HEK293 (cell line): ENCODE results near the gene MIS18A.

Source experiments
- CTCF ChIA-PET: fragments of 350-600 bp; formaldehyde crosslinking; extraction: SDS; loops from one replicate; lab custom pipeline; 2021; ENCODE audit warnings: antibody characterized with exemption; lab: Yijun Ruan, JAX
- POLR2A ChIA-PET: fragments of 300-600 bp; formaldehyde crosslinking; extraction: SDS; loops from one replicate; lab custom pipeline; 2020; ENCODE audit warnings: antibody characterized with exemption, inconsistent platforms; lab: Yijun Ruan, JAX
- H3K27ac ChIP-seq: fragments of 200-500 bp; sonication (Bioruptor generic); 2 replicates; pipeline ENCODE4 v1.5.1; 2014; ENCODE audit warnings: low read depth, low read length, control low read depth, inconsistent platforms; ENCODE audit errors: extremely low read depth
- H3K36me3 ChIP-seq, 2 experiments: fragments of 200-500 bp in 1 of 2; sonication (Bioruptor generic) in 1 of 2; 1 replicate in 1 of 2; 2 replicates in 1 of 2; pipeline ENCODE4 v1.5.1; 2014 to 2017; ENCODE audit warnings: inconsistent platforms in 2 of 2, low read length in 2 of 2; ENCODE audit not compliant: control insufficient read depth in 2 of 2, insufficient read depth in 1 of 2
- H3K4me1 ChIP-seq: fragments of 200-500 bp; sonication (Bioruptor generic); 2 replicates; pipeline ENCODE4 v1.5.1; 2014; ENCODE audit warnings: mild to moderate bottlenecking, low read length, inconsistent platforms; ENCODE audit not compliant: control insufficient read depth, insufficient read depth
- H3K4me3 ChIP-seq: 2 replicates; pipeline ENCODE4 v1.5.1; 2011; ENCODE audit warnings: low read depth, mild to moderate bottlenecking, control low read depth, low read length, moderate library complexity
- H3K9me3 ChIP-seq: fragments of 200-500 bp; sonication (Bioruptor generic); 2 replicates; pipeline ENCODE4 v1.5.1; 2014; ENCODE audit warnings: low read depth, low read length, inconsistent platforms; ENCODE audit not compliant: control insufficient read depth, insufficient read depth
- INSM2 ChIP-seq: fragments of 450-650 bp; formaldehyde crosslinking; IDR thresholded peaks from 2 replicates; pipeline ENCODE4 v1.5.1; 2016; ENCODE audit warnings: missing biosample characterization, missing genetic modification characterization
- PRDM6 ChIP-seq: fragments of 450-650 bp; formaldehyde crosslinking; IDR thresholded peaks from 2 replicates; pipeline ENCODE4 v1.5.1; 2017; ENCODE audit warnings: missing biosample characterization, missing genetic modification characterization
- SP3 ChIP-seq: fragments of 450-650 bp; formaldehyde crosslinking; IDR thresholded peaks from 2 replicates; pipeline ENCODE4 v1.5.1; 2016; ENCODE audit warnings: missing biosample characterization, missing genetic modification characterization
- SP7 ChIP-seq: fragments of 450-650 bp; formaldehyde crosslinking; IDR thresholded peaks from 2 replicates; pipeline ENCODE4 v1.5.1; 2016; ENCODE audit warnings: missing biosample characterization, missing genetic modification characterization
- ZBTB20 ChIP-seq: fragments of 450-650 bp; formaldehyde crosslinking; IDR thresholded peaks from 2 replicates; pipeline ENCODE4 v1.5.1; 2016; ENCODE audit warnings: missing biosample characterization, missing genetic modification characterization
- ZBTB49 ChIP-seq: fragments of 450-650 bp; formaldehyde crosslinking; IDR thresholded peaks from 2 replicates; pipeline ENCODE4 v1.5.1; 2016; ENCODE audit warnings: missing biosample characterization, missing genetic modification characterization, low read depth
- ZNF155 ChIP-seq: fragments of 450-650 bp; formaldehyde crosslinking; IDR thresholded peaks from 2 replicates; pipeline ENCODE4 v1.5.1; 2016; ENCODE audit warnings: missing biosample characterization, missing genetic modification characterization
- ZNF174 ChIP-seq: fragments of 450-650 bp; formaldehyde crosslinking; IDR thresholded peaks from 2 replicates; pipeline ENCODE4 v1.5.0; 2017; ENCODE audit warnings: missing biosample characterization, mild to moderate bottlenecking, missing genetic modification characterization
- ZNF311 ChIP-seq: fragments of 450-650 bp; formaldehyde crosslinking; IDR thresholded peaks from 2 replicates; pipeline ENCODE4 v1.5.1; 2017; ENCODE audit warnings: missing biosample characterization, missing genetic modification characterization, borderline replicate concordance
- ZNF391 ChIP-seq: fragments of 450-650 bp; formaldehyde crosslinking; IDR thresholded peaks from 2 replicates; pipeline ENCODE4 v1.5.1; 2016; ENCODE audit warnings: low read depth, missing biosample characterization, missing genetic modification characterization, borderline replicate concordance
- ZNF513 ChIP-seq: fragments of 450-650 bp; IDR thresholded peaks from 2 replicates; pipeline ENCODE4 v1.5.1; 2018; ENCODE audit warnings: missing biosample characterization, missing genetic modification characterization
- ZNF596 ChIP-seq: fragments of 450-650 bp; IDR thresholded peaks from 2 replicates; pipeline ENCODE4 v1.5.0; 2018; ENCODE audit warnings: missing biosample characterization, mild to moderate bottlenecking, missing genetic modification characterization, moderate library complexity
- ZNF670 ChIP-seq: fragments of 450-650 bp; formaldehyde crosslinking; IDR thresholded peaks from 2 replicates; pipeline ENCODE4 v1.5.1; 2016; ENCODE audit warnings: missing biosample characterization, missing genetic modification characterization, low read depth
- ZSCAN30 ChIP-seq: fragments of 450-650 bp; IDR thresholded peaks from 2 replicates; pipeline ENCODE4 v1.5.1; 2018; ENCODE audit warnings: missing biosample characterization, mild to moderate bottlenecking, missing genetic modification characterization, moderate library complexity
- TF ChIP-seq, protein P1 (sequence below): fragments of 450-650 bp; formaldehyde crosslinking; conservative IDR thresholded peaks from 2 replicates; pipeline ENCODE4 v1.5.1; 2016; ENCODE audit warnings: low read depth, missing biosample characterization, missing genetic modification characterization
- TF ChIP-seq, protein P2 (sequence below): fragments of 450-650 bp; formaldehyde crosslinking; IDR thresholded peaks from 2 replicates; pipeline ENCODE4 v1.5.1; 2016; ENCODE audit warnings: missing biosample characterization, missing genetic modification characterization

The MIS18A gene

DNA sequence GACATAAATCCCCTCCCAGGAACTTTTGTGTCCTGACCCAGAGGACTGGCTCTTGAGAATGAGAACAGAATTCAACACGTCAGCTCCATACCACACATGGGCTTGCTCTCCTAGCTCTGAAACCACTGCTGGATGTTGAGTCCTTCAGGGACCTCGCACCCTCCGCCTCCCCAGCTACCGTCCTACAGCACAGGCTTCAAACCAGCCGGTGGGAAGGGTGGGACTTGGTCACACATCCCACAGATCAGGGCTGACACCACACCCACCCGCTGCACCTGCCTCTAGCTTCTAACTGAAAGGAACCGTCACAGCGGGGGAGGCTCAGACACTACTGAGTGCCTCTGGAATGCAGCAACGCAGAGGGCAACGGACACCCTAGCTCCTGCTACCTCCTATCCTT lies 43.8 kb upstream of the MIS18A start:
- CTCF ChIA-PET, result interaction anchor here (0.5 kb wide), 1 partner anchor 68 kb away, joined by 4 read pairs; no protein-coding TSS in a partner anchor
- H3K4me3 ChIP-seq, result no peak overlapping the region
- no peak for TF ChIP-seq ZNF670 (tag by site-specific recombination)
- no peak for TF ChIP-seq SP3 (tag by site-specific recombination)
- no peak for TF ChIP-seq SP7 (tag by site-specific recombination)
- TF ChIP-seq ZNF155 (tag by site-specific recombination), result no peak
- no peak for TF ChIP-seq ZNF174
- TF ChIP-seq ZNF391 (tag by site-specific recombination), result no peak
- TF ChIP-seq ZNF596 (tag by site-specific recombination), result no peak
- no peak for TF ChIP-seq ZNF311 (tag by site-specific recombination)
- no peak for TF ChIP-seq PRDM6
- TF ChIP-seq, protein P1, sequence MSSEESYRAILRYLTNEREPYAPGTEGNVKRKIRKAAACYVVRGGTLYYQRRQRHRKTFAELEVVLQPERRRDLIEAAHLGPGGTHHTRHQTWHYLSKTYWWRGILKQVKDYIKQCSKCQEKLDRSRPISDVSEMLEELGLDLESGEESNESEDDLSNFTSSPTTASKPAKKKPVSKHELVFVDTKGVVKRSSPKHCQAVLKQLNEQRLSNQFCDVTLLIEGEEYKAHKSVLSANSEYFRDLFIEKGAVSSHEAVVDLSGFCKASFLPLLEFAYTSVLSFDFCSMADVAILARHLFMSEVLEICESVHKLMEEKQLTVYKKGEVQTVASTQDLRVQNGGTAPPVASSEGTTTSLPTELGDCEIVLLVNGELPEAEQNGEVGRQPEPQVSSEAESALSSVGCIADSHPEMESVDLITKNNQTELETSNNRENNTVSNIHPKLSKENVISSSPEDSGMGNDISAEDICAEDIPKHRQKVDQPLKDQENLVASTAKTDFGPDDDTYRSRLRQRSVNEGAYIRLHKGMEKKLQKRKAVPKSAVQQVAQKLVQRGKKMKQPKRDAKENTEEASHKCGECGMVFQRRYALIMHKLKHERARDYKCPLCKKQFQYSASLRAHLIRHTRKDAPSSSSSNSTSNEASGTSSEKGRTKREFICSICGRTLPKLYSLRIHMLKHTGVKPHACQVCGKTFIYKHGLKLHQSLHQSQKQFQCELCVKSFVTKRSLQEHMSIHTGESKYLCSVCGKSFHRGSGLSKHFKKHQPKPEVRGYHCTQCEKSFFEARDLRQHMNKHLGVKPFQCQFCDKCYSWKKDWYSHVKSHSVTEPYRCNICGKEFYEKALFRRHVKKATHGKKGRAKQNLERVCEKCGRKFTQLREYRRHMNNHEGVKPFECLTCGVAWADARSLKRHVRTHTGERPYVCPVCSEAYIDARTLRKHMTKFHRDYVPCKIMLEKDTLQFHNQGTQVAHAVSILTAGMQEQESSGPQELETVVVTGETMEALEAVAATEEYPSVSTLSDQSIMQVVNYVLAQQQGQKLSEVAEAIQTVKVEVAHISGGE, result no peak
- no peak for TF ChIP-seq ZBTB20 (tag by site-specific recombination)
- no peak for TF ChIP-seq ZSCAN30 (tag by site-specific recombination)
- no peak for TF ChIP-seq INSM2 (tag by site-specific recombination)
- TF ChIP-seq, protein P2, sequence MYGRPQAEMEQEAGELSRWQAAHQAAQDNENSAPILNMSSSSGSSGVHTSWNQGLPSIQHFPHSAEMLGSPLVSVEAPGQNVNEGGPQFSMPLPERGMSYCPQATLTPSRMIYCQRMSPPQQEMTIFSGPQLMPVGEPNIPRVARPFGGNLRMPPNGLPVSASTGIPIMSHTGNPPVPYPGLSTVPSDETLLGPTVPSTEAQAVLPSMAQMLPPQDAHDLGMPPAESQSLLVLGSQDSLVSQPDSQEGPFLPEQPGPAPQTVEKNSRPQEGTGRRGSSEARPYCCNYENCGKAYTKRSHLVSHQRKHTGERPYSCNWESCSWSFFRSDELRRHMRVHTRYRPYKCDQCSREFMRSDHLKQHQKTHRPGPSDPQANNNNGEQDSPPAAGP (tag by site-specific recombination), result no peak
- no peak for TF ChIP-seq ZNF513
- TF ChIP-seq ZBTB49 (tag by site-specific recombination), result no peak
- H3K36me3 ChIP-seq, result peaks cover 23 to 92% of the 10 kb centered on the region in 2 experiments
- H3K27ac ChIP-seq, result no peak overlapping the region
- H3K4me1 ChIP-seq, result no peaks in the 10 kb centered on the region
- POLR2A ChIA-PET, result no interaction called here
- no peaks in the 10 kb centered on the region for H3K9me3 ChIP-seq
